B cell (primary cell): Measurements from ENCODE around the gene THAP9. TPM values are rescaled to one million over a fixed set of nuclear protein-coding genes. Genes with fewer than 3 reads are reported as not detected.
A peak's percentile ranks its signal among the peaks of the same experiment; 100 is the strongest.

Experiments used
- ATAC-seq: fragments of 200-7000 bp; cut with Tn5 transposase; one replicate; pipeline ENCODE4 v1.10.0; 2021; ENCODE audit warnings: low read depth, mild to moderate bottlenecking, moderate number of reproducible peaks, moderate library complexity
- CTCF ChIA-PET: fragments of 350-600 bp; sonication (Branson Sonifier 250); formaldehyde crosslinking; loops from one replicate; lab custom pipeline; 2021; ENCODE audit warnings: antibody characterized with exemption, inconsistent platforms; lab: Charles Lee
- POLR2A ChIA-PET: fragments of 350-600 bp; sonication (Branson Sonifier 250); formaldehyde crosslinking; loops from one replicate; lab custom pipeline; 2021; ENCODE audit warnings: antibody characterized with exemption; lab: Charles Lee
- DNase-seq: peaks from one replicate; pipeline ENCODE4 v3.0.0; 2013
- H2AFZ ChIP-seq: 2 replicates; pipeline ENCODE4 v1.6.1; 2012; ENCODE audit warnings: mild to moderate bottlenecking, low read depth, low read length; ENCODE audit not compliant: insufficient read depth, poor library complexity, severe bottlenecking
- H3K27ac ChIP-seq, 2 donors: 1 replicate in 1 of 2; 2 replicates in 1 of 2; pipeline ENCODE4 v1.5.1; 2012 to 2013; ENCODE audit warnings: low read length in 2 of 2, mild to moderate bottlenecking in 2 of 2, moderate library complexity in 1 of 2
- H3K27me3 ChIP-seq, 4 experiments: fragments of 200-600 bp in 1 of 4; sonication (generic) in 1 of 4; replicated peaks in 1 of 4; 1 replicate in 2 of 4; 2 replicates in 2 of 4; pipeline versions ENCODE4 v1.6.1 to v1.7.0; 2013 to 2016; ENCODE audit warnings: low read length in 3 of 4, mild to moderate bottlenecking in 2 of 4, mixed read lengths in 1 of 4, moderate library complexity in 1 of 4; ENCODE audit not compliant: insufficient read depth in 4 of 4, control insufficient read depth in 3 of 4; ENCODE audit errors: control extremely low read depth in 1 of 4
- H3K36me3 ChIP-seq, 2 experiments: replicated peaks in 1 of 2; 1 replicate in 1 of 2; 2 replicates in 1 of 2; pipeline versions ENCODE4 v1.6.1 to v1.7.1; 2013; ENCODE audit warnings: low read length in 1 of 2; ENCODE audit not compliant: insufficient read depth in 2 of 2, control insufficient read depth in 1 of 2; ENCODE audit errors: control extremely low read depth in 1 of 2, extremely low read depth in 1 of 2
- H3K4me1 ChIP-seq, 2 donors: fragments of 200-600 bp in 1 of 2; sonication (generic) in 1 of 2; 1 replicate in 1 of 2; 2 replicates in 1 of 2; pipeline versions ENCODE4 v1.5.1 to v1.6.1; 2013 to 2017; ENCODE audit warnings: low read length in 2 of 2; ENCODE audit not compliant: control insufficient read depth in 2 of 2, insufficient read depth in 2 of 2
- H3K4me2 ChIP-seq: replicated peaks from 2 replicates; pipeline ENCODE3; 2012; ENCODE audit warnings: mild to moderate bottlenecking, low read depth, low read length; ENCODE audit not compliant: poor library complexity, severe bottlenecking
- H3K4me3 ChIP-seq, 5 experiments: fragments of 200-600 bp in 1 of 5; sonication (generic) in 1 of 5; 1 replicate in 3 of 5; 2 replicates in 2 of 5; pipeline versions ENCODE4 v1.5.1 to v1.7.0; 2011 to 2016; ENCODE audit warnings: low read length in 4 of 5, mild to moderate bottlenecking in 4 of 5, low read depth in 2 of 5, control low read depth in 1 of 5, moderate library complexity in 1 of 5; ENCODE audit not compliant: insufficient read depth in 1 of 5; ENCODE audit errors: control extremely low read depth in 1 of 5, extremely low read depth in 1 of 5
- H3K79me2 ChIP-seq: fragments of 200-600 bp; sonication (generic); one replicate; pipeline ENCODE4 v1.6.0; 2016; ENCODE audit warnings: low read length; ENCODE audit not compliant: control insufficient read depth, insufficient read depth
- H3K9ac ChIP-seq: fragments of 200-600 bp; sonication (generic); 2 replicates; pipeline ENCODE4 v1.6.1; 2017; ENCODE audit warnings: mild to moderate bottlenecking, low read length, moderate library complexity
- H3K9me3 ChIP-seq, 3 donors: one replicate each; pipeline versions ENCODE4 v1.6.1 to v1.7.1; 2013; ENCODE audit warnings: low read length in 2 of 3; ENCODE audit not compliant: control insufficient read depth in 2 of 3, insufficient read depth in 1 of 3; ENCODE audit errors: control extremely low read depth in 1 of 3
- H4K20me1 ChIP-seq: 2 replicates; pipeline ENCODE4 v1.6.0; 2012; ENCODE audit warnings: mild to moderate bottlenecking, low read length; ENCODE audit not compliant: insufficient read depth, control insufficient read depth, poor library complexity, severe bottlenecking
- H3K27ac Mint-ChIP-seq: one replicate; pipeline ENCODE4 v1.8.0; 2021; ENCODE audit warnings: mixed read lengths
- H3K27me3 Mint-ChIP-seq: one replicate; pipeline ENCODE4 v1.8.0; 2021; ENCODE audit warnings: mixed read lengths
- H3K4me1 Mint-ChIP-seq: one replicate; pipeline ENCODE4 v1.8.0; 2021; ENCODE audit warnings: mixed read lengths
- H3K4me3 Mint-ChIP-seq: one replicate; pipeline ENCODE4 v1.8.0; 2021; ENCODE audit warnings: mixed read lengths
- H3K9me3 Mint-ChIP-seq: one replicate; pipeline ENCODE4 v1.8.0; 2022; ENCODE audit warnings: mixed read lengths; ENCODE audit not compliant: insufficient read depth
- CTCF ChIP-seq: fragments of 200-600 bp; IDR thresholded peaks from one replicate; pipeline ENCODE4 v1.8.0; 2022; ENCODE audit warnings: antibody characterized with exemption, mild to moderate bottlenecking
- EZH2 ChIP-seq: IDR thresholded peaks from 2 replicates; pipeline ENCODE4 v1.6.1; 2012; ENCODE audit warnings: borderline replicate concordance, low read depth, mild to moderate bottlenecking, moderate library complexity, low read length; ENCODE audit not compliant: insufficient read depth, poor library complexity, severe bottlenecking
- WGBS: methylation state at CpG from one replicate; pipeline ENCODE4 v1.1.5; 2013; ENCODE audit warnings: missing lambda C conversion rate; ENCODE audit not compliant: insufficient coverage; 5-methylcytosine and 5-hydroxymethylcytosine counted together
- intact Hi-C: fragments of 100-400 bp; cut with micrococcal nuclease; formaldehyde crosslinking; loops from one replicate; pipeline ENCODE4 v1.10.0; 2022
- polyA minus RNA-seq: library from RNA; depleted of rRNA, polyadenylated mRNA; stranded (reverse); fragments of >200 nt; gene quantifications from 2 replicates; pipeline ENCODE4 v1.2.3, GENCODE V29; 2012
- polyA plus RNA-seq: library from polyadenylated mRNA; depleted of rRNA; stranded (reverse); fragments of >200 nt; gene quantifications from 2 replicates; pipeline ENCODE4 v1.2.3, GENCODE V29; 2012
- total RNA-seq, 2 donors: library from RNA; stranded (reverse); fragments of 120-200 nt in 1 of 2; gene quantifications; 1 replicate in 1 of 2; 2 replicates in 1 of 2; pipeline versions ENCODE4 v1.2.3 to v1.2.4, GENCODE V29; 2013 to 2022

THAP9 gene
- total RNA-seq (6.8 and 7.8 TPM in 2 replicates), polyA plus RNA-seq (2.0 and 4.1 TPM in 2 replicates), polyA minus RNA-seq (5.5 and 5.9 TPM in 2 replicates)
- 7.4 TPM for total RNA-seq (2013)

- Mint-ChIP-seq H3K4me1 (peaks cover 11% of the 10 kb centered on the region), H3K9me3 (no peaks in the 10 kb centered on the region), H3K27me3 (no peaks in the 10 kb centered on the region), H3K27ac (no peak within 1 kb of the TSS), H3K4me3 (no peak within 1 kb of the TSS)
- H4K20me1 ChIP-seq = no peaks in the 10 kb centered on the region
- H3K9me3 ChIP-seq = no peaks in the 10 kb centered on the region
- CTCF ChIA-PET = interaction anchor here (0.6 to 1.9 kb wide), 8 partner anchors 9 to 555 kb away, joined by 3 to 8 read pairs (median 4); partner anchors contain the start of genes COQ2 and HELQ
- H3K27ac ChIP-seq = peak within 1 kb of the TSS; percentile 97 to 98
- peak within 1 kb of the TSS; percentile 92 for H3K9ac ChIP-seq
- peak within 1 kb of the TSS; percentile 80 for H3K4me2 ChIP-seq
- H3K79me2 ChIP-seq = peaks cover 57% of the 10 kb centered on the region
- WGBS = under 1% methylated on average over 62 of the region's 67 CpGs
- peak within 1 kb of the TSS; percentile 92 for H2AFZ ChIP-seq
- peak within 1 kb of the TSS; percentile 73 to 92 (median 90) for H3K4me3 ChIP-seq
- peak; percentile 99 for DNase-seq
- no peak for TF ChIP-seq CTCF
- no peak for TF ChIP-seq EZH2
- peaks cover 22 to 27% of the 10 kb centered on the region in 2 donors for H3K4me1 ChIP-seq
- POLR2A ChIA-PET = interaction anchor here (1.0 to 2.1 kb wide), 5 partner anchors 9 to 526 kb away, joined by 3 to 10 read pairs (median 5); partner anchors contain the start of genes COPS4, HNRNPD and SEC31A
- peaks cover 1 to 10% of the 10 kb centered on the region in 2 experiments for H3K36me3 ChIP-seq
- H3K27me3 ChIP-seq = no peaks in the 10 kb centered on the region
- intact Hi-C loops = loop anchor here (1.0 to 10.0 kb wide), 7 partner anchors 9 to 615 kb away; partner anchors contain the start of genes COPS4, COQ2, PLAC8 and SEC31A
- ATAC-seq = peak; percentile 90
Measured at GRCh38 chr4:82900411-82901182, at the start of gene THAP9. THAP9 (plus strand) TSS chr4:82900735; CDS start chr4:82900803, 68 bp downstream.
